Central memory CD8-positive, alpha-beta T cell (primary cell): ENCODE results near the gene SRF.

Experiments used
- ATAC-seq: fragments of 150-1000 bp; cut with Tn5 transposase; replicated peaks from 2 replicates; pipeline ENCODE4 v1.10.0; 2022; ENCODE audit warnings: mild to moderate bottlenecking, moderate FRiP score, moderate number of reproducible peaks; ENCODE audit not compliant: poor library complexity, severe bottlenecking; ENCODE audit errors: extremely low read depth
- DNase-seq, 2 donors: peaks; one replicate each; pipeline ENCODE4 v3.0.0; 2021; ENCODE audit warnings: low spot score in 2 of 2
- H3K27ac Mint-ChIP-seq: one replicate; pipeline ENCODE4 v1.8.0; 2022; ENCODE audit warnings: low read depth, mild to moderate bottlenecking, moderate library complexity, mixed read lengths
- H3K27me3 Mint-ChIP-seq: one replicate; pipeline ENCODE4 v1.8.0; 2022; ENCODE audit warnings: mixed read lengths
- H3K36me3 Mint-ChIP-seq: one replicate; pipeline ENCODE4 v1.8.0; 2022; ENCODE audit warnings: mild to moderate bottlenecking, moderate library complexity, mixed read lengths; ENCODE audit not compliant: insufficient read depth
- H3K4me1 Mint-ChIP-seq: one replicate; pipeline ENCODE4 v1.8.0; 2022; ENCODE audit warnings: mixed read lengths
- H3K4me3 Mint-ChIP-seq: one replicate; pipeline ENCODE4 v1.8.0; 2022; ENCODE audit warnings: mild to moderate bottlenecking, moderate library complexity, mixed read lengths
- H3K9me3 Mint-ChIP-seq: one replicate; pipeline ENCODE4 v1.8.0; 2022; ENCODE audit warnings: mixed read lengths

SRF gene

DNA sequence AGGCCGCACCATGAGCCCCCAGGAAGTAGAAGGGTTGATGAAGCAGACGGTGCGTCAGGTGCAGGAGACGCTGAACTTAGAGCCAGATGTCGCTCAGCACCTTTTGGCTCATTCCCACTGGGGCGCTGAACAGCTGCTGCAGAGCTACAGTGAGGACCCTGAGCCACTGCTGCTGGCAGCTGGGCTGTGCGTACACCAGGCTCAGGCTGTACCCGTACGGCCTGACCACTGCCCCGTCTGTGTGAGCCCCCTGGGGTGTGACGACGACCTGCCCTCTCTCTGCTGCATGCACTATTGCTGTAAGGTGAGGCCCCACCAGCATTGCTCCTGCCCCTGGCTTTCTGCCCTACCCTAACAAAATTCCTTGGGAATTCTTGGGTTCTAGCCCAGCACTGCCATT, 45.1 kb downstream of the SRF start:
- no peak for DNase-seq
- H3K36me3 Mint-ChIP-seq: peaks cover 13% of the 10 kb centered on the region
- no peaks in the 10 kb centered on the region for H3K9me3 Mint-ChIP-seq
- ATAC-seq: no peak
- no peak overlapping the region for H3K4me3 Mint-ChIP-seq
- no peaks in the 10 kb centered on the region for H3K4me1 Mint-ChIP-seq
- H3K27me3 Mint-ChIP-seq: no peaks in the 10 kb centered on the region
- H3K27ac Mint-ChIP-seq: no peak overlapping the region

DNA sequence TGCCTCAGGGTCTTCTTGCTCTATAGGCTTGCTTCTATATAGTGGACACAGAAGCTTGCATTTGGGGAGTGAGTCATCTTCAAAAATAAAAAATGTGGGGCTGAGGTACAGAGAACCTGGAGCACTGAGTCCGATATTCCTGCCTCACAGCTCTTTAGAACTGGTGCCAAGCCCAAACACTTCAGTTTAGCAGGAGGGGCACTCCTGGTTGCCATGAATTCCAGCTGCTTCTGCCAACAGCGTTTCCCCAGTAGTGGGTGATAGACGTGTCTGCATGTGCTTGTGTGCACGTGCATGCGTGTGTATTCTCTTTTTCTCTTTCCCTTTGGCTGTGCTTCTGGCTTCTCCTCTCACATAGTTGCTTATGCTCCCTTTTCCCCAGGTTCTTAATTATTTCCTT, 46.3 kb downstream of the SRF start:
- no peak for DNase-seq
- peaks cover 12% of the 10 kb centered on the region for H3K36me3 Mint-ChIP-seq
- no peak for ATAC-seq
- H3K9me3 Mint-ChIP-seq: no peaks in the 10 kb centered on the region
- H3K4me1 Mint-ChIP-seq: no peaks in the 10 kb centered on the region
- H3K4me3 Mint-ChIP-seq: no peak overlapping the region
- no peak overlapping the region for H3K27ac Mint-ChIP-seq
- H3K27me3 Mint-ChIP-seq: no peaks in the 10 kb centered on the region

DNA sequence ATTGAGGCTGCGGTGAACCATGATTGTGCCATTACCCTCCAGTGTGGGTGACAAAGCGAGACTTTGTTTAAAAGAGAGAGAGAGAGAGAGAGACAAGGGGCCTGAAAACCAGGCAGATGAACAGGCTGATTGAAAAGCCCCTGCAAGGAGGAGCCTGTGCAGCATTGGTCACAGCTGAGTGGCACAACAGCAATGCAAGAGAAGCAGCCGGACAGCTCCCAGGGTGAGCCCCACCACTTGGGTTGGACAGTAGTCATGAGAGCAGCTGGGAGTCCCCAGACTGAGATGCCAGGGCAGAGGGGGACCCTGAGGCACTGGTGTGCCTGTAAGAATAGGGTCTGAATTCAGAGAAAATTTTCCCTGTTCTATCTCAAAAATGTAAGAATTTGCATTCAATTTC, 48.0 kb downstream of the SRF start:
- no peak overlapping the region for H3K4me3 Mint-ChIP-seq
- DNase-seq: no peak
- ATAC-seq: no peak
- H3K27ac Mint-ChIP-seq: peak overlapping the region; percentile 47
- H3K27me3 Mint-ChIP-seq: no peaks in the 10 kb centered on the region
- no peaks in the 10 kb centered on the region for H3K9me3 Mint-ChIP-seq
- peaks cover 9% of the 10 kb centered on the region for H3K4me1 Mint-ChIP-seq
- H3K36me3 Mint-ChIP-seq: peaks cover 16% of the 10 kb centered on the region

DNA sequence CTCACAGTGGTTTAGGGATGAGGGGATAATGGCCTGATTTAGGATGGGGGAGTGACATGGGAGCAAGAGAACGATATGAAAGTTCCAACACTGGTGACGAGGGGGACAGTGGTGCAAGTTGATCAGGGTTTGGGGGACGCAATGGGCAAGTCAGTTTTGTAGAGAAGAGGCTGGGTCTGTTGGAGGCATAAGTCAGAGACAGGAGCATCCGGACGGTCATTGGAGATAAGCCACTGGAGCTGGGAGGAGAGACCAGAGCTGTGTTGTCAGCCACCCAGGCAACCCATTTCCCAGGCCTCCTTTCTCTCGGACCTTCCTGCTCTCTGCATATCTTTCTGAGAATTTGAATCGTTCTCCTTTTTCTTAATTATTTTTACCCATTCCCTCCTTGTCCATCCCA, 48.7 kb downstream of the SRF start:
- DNase-seq (no peak), ATAC-seq (no peak)
- H3K36me3 Mint-ChIP-seq: peaks cover 21% of the 10 kb centered on the region
- no peaks in the 10 kb centered on the region for H3K27me3 Mint-ChIP-seq
- no peaks in the 10 kb centered on the region for H3K9me3 Mint-ChIP-seq
- no peak overlapping the region for H3K4me3 Mint-ChIP-seq
- peak overlapping the region; percentile 47 for H3K27ac Mint-ChIP-seq
- H3K4me1 Mint-ChIP-seq: peaks cover 16% of the 10 kb centered on the region

DNA sequence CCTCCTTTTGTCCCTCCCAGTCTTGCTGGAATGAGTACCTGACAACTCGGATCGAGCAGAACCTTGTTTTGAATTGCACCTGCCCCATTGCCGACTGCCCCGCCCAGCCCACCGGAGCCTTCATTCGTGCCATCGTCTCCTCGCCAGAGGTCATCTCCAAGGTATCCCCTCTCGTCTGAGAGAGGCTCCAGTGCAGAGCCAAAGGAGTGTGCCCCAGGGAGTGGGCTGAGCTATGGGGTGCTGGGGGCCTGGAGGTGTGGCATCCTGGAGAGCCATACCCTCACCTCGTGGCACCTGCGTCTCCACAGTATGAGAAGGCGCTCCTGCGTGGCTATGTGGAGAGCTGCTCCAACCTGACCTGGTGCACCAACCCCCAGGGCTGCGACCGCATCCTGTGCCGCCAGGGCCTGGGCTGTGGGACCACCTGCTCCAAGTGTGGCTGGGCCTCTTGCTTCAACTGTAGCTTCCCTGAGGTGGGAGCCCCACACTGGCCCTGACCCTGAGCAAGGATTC, 49.4 kb downstream of the SRF start:
- Mint-ChIP-seq H3K4me3 (no peak overlapping the region), H3K36me3 (peaks cover 22% of the 10 kb centered on the region), H3K9me3 (no peaks in the 10 kb centered on the region), H3K4me1 (peaks cover 19% of the 10 kb centered on the region), H3K27me3 (no peaks in the 10 kb centered on the region), H3K27ac (peak overlapping the region; percentile 99)
- no peak for DNase-seq
- ATAC-seq: no peak

DNA sequence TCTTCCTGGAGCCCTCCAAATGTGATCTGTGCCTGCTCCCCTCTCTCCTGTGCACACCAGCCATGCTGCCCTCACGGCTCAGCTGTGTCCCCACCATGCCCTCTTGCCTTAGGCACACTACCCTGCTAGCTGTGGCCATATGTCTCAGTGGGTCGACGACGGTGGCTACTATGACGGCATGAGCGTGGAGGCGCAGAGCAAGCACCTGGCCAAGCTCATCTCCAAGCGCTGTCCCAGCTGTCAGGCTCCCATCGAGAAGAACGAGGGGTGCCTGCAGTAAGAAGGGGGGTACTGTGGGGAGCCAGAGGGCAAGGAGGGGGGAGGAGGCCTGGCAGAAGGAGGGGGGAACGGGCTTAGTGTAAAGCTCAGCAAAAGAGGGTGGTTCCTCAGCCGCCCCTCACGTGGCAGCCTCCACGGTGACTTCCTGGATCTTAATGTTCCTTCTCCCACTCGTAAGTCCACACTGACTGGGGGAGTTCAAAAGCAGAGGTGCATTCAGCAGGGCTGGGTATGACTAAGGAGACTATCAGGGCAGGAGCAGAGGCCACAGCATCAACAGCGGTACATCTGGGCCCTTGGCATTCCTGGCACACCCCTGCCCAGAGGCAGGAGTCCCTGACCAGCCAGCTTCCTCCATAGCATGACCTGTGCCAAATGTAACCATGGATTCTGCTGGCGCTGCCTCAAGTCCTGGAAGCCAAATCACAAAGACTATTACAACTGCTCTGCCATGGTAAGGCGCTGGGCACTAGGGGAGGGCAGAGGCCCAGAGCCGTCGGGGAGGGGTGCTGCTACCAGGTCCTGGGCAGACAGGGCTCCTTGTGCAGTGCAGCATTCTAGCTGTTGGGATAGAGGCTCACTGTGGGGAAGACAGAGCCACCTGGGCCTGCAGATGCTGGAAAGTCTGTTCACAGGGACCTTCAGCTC, 50.2 kb downstream of the SRF start:
- H3K4me1 Mint-ChIP-seq: peaks cover 27% of the 10 kb centered on the region
- H3K9me3 Mint-ChIP-seq: no peaks in the 10 kb centered on the region
- no peak overlapping the region for H3K4me3 Mint-ChIP-seq
- ATAC-seq (no peak), DNase-seq (no peak)
- H3K36me3 Mint-ChIP-seq: peaks cover 25% of the 10 kb centered on the region
- no peaks in the 10 kb centered on the region for H3K27me3 Mint-ChIP-seq
- H3K27ac Mint-ChIP-seq: peak overlapping the region; percentile 99

DNA sequence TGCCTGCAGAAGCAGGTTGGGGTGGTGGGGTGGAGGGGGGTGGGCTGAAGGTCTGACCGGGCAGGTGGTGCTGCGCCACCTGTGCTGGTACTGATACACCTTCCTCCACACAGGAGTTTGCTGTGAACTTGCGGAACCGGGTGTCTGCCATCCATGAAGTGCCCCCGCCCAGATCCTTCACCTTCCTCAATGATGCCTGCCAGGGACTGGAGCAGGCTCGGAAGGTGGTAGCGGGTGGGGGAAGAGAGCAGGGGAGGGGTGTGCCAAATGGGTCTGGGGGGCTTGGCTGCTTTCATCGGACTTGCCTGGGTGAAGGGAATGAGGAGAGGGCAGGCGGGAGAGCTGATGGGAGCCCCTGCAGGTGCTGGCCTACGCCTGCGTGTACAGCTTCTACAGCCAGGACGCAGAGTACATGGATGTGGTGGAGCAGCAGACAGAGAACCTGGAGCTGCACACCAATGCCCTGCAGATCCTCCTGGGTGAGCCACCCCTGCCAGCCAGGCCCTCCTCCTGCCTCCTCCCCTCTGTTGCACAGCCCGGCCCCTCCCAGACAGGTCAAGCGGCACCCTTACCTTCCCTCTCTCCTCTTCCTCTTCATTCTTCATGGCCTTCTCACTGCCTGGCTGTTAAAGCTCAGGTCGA, 51.5 kb downstream of the SRF start:
- Mint-ChIP-seq H3K4me3 (no peak overlapping the region), H3K36me3 (peaks cover 21% of the 10 kb centered on the region), H3K9me3 (no peaks in the 10 kb centered on the region), H3K4me1 (peaks cover 30% of the 10 kb centered on the region), H3K27ac (peak overlapping the region; percentile 99), H3K27me3 (no peaks in the 10 kb centered on the region)
- no peak for DNase-seq
- ATAC-seq: no peak

DNA sequence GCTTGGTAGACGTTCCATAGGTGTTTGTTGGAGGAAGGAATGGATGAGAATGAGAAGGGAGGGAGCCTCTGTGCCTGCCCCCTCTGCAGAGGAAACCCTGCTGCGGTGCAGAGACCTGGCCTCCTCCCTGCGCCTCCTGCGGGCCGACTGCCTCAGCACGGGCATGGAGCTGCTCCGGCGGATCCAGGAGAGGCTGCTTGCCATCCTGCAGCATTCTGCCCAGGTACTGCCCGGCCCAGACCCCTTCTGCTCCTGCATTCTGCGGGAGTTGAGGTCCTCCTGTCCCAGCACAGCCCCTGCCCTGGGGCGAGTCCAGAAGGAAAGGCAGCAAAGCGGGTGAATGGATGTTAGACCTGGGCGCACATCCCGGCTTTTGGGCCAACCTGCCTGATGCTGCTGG, 52.1 kb downstream of the SRF start:
- Mint-ChIP-seq H3K27ac (peak overlapping the region; percentile 99), H3K4me3 (no peak overlapping the region), H3K36me3 (peaks cover 23% of the 10 kb centered on the region), H3K4me1 (peaks cover 35% of the 10 kb centered on the region), H3K9me3 (no peaks in the 10 kb centered on the region), H3K27me3 (no peaks in the 10 kb centered on the region)
- DNase-seq: no peak
- no peak for ATAC-seq

DNA sequence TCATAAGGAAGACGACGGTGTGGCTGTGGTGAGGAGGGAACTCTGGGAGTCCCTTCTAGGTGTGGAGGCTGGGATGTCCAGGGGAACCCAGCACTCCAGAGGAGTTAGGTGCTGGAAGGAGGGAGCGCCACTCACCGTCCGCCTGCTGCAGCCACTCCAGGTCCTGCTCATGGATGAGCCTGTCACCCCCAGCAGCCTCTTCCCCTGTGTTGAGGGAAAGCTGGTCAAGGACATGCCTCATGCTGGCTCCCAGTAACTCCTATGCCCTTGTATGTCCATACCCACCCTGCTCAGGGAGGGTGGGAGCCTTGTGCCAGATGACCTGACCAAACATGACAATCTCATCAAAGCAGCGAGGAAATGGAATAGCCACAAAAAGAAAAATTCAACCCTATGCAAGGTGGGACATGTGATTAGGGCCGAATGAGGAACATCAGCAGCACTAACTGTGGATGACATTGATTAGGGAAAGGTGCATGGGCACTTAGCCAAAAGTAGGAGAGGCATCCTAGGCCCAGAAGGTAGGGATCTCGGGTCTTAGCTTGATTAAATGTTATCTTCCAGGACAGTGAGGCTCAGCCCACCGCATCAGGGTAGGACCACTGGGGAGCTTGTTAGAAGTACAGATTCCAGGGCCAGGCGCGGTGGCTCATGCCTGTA, 55.3 kb downstream of the SRF start:
- ATAC-seq (no peak), DNase-seq (no peak)
- Mint-ChIP-seq H3K27ac (peak overlapping the region; percentile 99), H3K27me3 (no peaks in the 10 kb centered on the region), H3K4me1 (peaks cover 45% of the 10 kb centered on the region), H3K36me3 (peaks cover 26% of the 10 kb centered on the region), H3K9me3 (no peaks in the 10 kb centered on the region), H3K4me3 (no peak overlapping the region)

DNA sequence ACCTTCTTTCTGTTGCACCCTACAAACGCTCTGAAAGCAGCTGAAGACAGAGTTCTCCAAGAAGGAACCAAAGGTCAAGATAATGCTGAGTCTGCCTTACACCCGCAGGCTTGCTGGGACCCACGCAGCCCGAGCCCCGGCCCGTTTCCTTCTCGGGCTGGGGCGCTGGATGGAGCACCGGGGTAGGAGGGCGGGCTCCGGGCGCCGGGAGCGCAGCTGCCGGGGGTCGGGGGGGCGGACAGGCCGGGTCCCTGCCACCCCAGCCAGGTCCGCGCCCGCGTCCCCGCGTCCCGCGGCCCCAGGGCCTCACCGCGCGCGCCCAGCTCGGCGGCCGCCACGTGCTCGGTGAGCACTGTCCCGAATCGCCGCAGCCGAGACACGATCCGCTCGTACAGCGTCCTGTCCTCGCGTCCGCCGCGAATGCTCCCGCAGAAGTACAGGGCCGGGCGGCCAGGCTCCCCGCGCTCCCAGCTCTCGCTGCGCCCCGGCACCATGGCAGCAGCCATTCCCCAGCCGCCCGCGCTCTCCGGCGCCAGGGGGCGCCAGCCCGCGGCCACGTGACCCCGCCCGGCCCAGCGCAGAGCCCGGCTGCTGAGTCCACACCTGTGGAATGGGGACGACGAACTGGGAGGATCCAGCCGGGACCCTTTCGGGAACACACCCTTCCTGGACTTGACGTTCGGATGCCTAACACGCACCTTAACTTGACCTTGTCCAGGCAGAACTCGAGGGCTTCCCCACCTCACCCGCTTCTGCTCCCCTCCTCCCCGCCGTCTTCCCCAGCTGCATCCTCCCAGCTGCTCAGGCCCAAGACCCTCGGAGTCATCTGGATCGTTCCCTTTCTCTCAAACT, 58.1 kb downstream of the SRF start, which contains the start of gene DNPH1:
DNPH1 (minus strand) TSS at position 531 of the 852 bp plus-strand sequence; CDS start at position 506, 25 bp downstream.
- Mint-ChIP-seq H3K9me3 (no peaks in the 10 kb centered on the region), H3K36me3 (peaks cover 19% of the 10 kb centered on the region), H3K4me3 (peak within 1 kb of the TSS; percentile 90), H3K27ac (peak within 1 kb of the TSS; percentile 94), H3K4me1 (peaks cover 35% of the 10 kb centered on the region), H3K27me3 (peaks cover 22% of the 10 kb centered on the region)
- DNase-seq: peak; percentile 66 to 75
- peak; percentile 59 for ATAC-seq

DNA sequence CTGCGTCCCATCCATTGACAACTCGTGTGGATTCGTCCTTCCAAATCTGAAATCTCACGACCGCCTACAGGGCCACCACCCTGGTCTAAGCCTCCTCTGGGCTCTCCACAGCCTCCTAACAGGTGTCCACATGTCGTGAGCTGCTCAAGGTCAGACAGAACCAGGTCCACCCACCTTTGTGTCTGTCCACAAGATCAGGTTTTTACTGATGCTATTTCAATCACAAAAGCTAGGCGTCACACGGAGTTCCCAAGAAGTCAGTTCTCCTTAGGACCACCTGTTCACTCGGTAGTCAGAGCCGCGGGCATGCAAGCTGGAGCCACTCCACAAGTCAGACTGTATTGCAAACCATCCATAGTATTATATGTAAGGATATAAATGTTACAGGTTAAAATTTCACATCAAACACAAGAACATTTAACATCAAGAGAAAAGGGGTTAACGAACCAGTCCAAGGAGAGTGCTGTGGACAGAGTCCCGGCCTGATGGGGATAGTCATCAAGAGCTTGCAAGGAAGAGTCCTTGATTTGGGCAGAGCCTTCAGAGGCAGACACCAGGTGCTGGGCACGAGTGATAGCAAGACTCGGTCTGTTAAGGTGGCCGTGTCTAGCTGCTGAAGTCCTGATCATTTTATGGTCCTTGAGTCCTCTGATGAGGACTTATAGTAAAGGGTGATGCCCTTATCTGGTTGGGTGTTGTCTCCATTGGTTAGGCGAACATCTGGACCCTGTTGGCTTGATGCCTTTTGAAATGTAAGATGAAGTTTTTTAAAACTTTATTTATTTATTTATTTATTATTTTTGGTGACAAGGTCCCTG, 58.9 kb downstream of the SRF start:
- no peak for DNase-seq
- Mint-ChIP-seq H3K27me3 (peaks cover 24% of the 10 kb centered on the region), H3K36me3 (peaks cover 14% of the 10 kb centered on the region), H3K27ac (peak overlapping the region; percentile 86), H3K4me1 (peaks cover 29% of the 10 kb centered on the region), H3K4me3 (peak overlapping the region; percentile 90), H3K9me3 (no peaks in the 10 kb centered on the region)
- ATAC-seq: no peak
